ENCODE measurements around the gene NUDT22.
"Not testable (repeated sequence)": the region's sequence is repeated elsewhere in the genome, so short reads cannot be mapped to it uniquely, and the experiment has no call there.

Gene NUDT22

DNA sequence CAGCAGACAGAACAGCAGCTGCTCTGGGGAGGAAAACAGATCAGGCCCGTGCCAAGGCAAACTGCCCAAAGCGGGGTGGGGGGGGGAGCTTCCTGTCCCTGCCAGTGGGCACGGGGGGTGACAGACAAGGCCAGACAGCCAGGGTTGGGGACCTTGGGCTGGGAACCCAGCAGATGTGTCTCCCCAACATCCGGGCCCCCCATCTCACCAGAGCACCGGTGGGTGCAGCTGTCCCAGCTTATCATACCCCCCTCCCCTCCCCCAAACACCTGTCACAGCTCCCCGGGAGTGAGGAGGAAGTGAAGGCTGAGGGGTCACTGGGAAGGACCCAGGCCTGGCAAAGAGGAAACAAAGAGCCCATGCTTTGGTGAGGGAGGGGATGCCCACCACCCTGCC is 19.3 kb downstream of the NUDT22 start:
- peak; percentile 67 for DNase-seq

DNA sequence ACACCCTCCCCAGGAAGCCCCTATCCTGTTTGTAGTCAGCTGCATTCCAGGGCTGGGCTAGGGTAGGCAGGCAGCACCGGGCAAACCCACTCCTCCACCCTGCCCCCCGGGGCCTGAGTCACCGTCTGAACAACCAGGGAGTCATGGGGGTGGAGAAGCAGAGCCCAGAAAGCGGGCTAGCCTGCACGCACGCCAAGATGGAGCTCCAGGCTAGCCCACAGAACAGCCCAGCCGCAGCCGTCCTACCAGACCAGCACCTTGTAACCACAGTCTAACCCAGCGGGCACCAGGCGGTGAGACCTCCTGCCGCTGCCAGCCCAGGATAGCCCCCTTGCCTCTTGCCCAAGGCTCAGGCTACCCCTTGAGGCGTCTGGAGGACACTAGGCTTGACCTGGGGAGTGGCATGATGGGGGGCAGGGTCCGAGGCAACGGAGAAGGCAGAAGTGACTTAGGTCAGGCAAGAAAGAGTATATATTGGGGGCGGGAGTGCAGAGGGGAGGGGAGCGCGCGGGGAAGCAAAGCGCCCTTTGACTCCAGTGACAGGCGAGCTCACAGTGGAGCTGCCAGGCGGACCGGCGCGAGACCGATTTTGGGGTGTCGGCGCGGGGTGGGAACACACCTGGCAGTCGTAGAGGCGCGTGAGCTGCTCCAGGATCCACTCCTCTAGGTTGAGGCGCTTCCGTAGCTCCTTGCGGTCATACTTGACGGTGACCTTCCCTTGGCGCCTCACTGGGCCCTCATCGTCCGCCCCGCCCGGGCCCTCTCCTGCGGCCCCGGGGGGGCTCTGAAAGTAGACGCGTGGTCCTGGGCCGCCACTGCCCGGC is 19.9 kb downstream of the NUDT22 start:
- peak; percentile 90 for DNase-seq

DNA sequence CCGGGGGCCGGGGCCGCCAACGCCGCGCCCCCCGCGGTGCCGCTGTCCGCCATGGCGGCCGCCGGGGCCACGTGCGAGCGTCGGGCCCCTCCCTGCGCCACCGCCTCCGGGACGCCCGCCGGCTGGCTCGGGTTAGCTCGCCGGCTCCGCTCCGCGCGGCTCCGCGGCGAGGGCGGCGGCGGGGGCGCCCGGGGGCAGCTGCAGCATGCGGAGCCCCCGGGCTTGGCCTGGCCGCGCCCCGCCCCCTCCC is 20.5 kb downstream of the NUDT22 start:
- DNase-seq: not testable (repeated sequence)

DNA sequence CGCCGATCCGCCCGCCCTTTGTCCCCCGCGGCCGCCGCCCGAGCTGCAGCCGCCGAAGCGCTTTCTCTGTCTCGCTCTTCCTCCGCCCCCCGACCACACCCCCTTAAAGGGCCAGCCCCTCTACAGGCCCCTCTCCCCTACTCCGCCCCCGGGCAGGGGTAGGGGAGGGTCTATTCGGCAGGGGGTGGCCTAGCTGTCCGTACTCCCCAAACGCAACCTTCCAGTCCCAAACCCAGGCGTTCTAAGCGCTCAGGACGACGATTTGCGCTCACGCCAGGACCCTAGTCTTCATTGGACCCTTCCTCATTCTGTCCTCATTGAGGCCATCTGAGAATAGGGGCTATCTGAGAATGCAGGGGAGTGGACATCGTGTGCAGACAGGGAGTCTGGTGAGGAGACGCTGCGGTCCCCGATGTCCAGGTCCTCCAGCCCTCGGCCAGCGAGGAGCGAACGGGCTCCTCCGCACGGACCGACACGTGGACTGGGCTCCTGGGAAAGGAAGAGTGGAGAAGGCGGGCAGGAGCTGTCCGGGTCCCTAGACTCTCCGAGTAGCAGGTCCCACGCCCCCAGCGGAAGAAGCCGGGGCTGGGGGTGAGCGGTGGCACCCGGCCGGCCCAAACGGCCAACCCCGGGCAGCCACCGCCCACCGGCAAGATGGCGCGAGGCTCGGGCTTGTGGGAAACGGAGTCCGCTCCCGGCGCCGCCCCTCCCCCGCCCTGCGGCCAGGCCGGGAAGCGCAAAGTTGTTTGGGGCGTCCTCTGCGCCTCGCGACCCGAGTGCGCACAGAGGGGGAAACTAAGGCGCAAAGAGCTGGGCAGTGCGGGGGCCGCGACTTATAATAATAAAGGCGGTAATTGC is 21.0 kb downstream of the NUDT22 start, which contains the start of gene PPP1R14B:
Gene PPP1R14B, minus strand, starts transcription at position 73 of the 858 bp plus-strand sequence. CDS start 270 bp downstream, outside the sequence.
- peak; percentile 96 for DNase-seq

DNA sequence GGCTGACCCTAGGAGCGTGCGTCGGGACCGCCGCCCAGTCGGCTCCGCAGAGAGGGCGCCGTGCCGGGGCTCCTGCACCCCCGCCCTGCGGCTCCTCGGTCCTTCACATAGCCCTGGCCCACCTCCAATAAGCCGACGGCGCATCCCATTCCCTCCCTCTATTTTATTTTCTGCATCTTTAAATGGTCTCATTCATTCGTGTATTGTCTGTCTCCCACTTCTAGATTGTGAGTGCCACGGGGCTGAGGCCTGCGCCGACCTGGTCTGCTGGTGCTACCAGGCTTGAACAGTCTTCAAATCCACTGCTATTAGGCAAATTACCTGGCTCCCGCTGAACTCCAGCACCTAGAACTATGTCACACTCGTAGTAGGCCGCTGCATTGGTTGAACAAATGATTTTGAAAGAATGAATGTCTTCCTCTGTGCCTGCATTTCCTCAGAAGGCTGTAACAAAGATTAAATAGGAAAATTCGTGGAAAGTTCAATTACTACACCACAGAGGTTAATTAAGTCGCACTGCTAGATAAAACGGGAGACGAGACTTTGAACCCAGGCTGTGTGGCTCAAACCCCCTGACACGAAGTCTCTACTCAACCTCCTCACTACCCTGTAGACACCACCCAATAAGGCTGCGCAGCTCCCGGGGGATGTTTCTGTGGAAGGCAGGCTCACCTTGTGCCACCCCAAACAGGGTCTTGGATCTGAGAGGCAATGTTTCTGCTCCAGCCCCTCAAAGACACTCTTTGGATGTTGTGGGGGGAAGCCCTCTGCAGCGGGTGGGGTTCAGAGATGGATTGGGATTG is 21.9 kb downstream of the NUDT22 start:
- DNase-seq: no peak

DNA sequence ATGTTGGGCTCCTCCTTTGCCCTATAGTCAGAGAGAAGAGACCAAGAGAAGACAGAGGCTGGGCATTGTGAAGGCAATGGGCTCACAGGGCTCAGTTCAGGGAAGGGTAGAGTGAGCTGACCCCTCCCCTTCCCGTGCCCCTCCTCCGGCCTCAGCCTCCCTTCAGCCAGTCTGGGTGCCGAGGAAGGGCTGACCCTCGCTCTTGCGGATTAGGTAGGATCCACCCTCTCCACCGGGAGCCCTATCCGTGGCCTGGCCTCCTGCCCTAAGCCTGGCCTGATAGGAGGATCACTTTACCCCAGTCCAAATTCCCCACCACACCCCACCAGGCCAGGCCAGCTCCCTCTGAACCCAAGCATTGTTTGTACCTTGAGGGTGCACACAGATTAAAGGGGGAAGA is 22.5 kb downstream of the NUDT22 start:
- no peak for DNase-seq

DNA sequence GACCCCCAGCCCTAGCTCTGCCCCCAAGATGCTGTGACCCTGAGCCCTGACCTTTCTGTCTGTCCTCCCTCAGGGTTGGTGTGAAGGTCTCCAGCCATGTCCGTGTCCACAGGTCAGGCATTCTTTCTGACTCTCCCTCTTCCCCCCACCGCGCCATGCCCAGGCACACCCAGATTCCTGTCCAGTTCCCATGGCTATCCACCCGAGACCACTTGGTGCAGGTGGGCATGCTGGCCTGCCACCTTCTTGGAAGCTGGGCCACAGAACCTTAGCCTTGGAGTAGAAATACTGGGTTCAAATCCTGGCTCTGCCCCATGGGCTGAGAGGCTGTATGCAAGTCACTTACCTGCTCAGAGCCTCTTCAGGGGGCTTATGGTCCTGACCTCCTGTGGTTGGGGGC is 23.0 kb downstream of the NUDT22 start:
- no peak for DNase-seq

DNA sequence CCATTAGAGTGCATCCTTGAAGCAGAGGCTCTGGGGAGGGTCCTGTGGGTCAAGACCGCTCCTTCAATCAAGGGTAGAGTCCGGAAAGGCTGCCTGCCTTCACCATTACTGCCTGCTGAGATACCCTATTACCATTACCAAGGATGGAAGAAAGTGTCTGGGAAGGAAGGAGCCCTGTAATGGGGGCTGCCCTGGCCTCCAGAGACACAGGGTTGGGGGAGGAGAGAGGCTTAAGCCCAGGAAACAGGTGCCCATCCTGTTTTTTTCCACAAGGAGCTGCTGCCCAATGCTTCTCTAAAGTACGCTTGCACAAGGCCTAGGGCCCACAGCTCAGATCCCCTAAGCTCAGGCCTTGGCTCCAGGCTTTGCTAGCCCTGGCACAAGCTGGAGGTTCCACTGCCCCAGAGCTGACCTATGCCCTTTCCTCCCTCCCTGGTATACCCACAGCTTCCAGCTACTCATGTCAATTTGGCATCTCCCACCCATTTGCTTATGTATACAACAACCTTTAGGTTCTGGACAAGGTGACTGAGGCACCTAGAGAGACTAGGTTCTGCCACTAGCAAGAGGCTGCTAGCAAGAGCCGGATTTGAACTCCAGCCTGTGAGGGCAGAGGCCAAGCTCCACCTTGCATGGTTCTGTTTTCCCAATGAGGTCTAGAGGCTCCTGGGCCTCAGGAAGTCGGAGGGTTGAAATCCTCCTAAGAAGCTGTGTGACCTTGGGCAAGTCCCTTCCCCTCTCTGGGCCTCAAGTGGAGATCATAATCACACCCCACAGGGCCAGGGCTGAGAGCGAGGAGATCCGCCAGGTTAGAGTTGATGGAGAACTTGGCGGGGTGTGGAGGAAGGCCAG is 23.7 kb downstream of the NUDT22 start:
- DNase-seq: no peak

DNA sequence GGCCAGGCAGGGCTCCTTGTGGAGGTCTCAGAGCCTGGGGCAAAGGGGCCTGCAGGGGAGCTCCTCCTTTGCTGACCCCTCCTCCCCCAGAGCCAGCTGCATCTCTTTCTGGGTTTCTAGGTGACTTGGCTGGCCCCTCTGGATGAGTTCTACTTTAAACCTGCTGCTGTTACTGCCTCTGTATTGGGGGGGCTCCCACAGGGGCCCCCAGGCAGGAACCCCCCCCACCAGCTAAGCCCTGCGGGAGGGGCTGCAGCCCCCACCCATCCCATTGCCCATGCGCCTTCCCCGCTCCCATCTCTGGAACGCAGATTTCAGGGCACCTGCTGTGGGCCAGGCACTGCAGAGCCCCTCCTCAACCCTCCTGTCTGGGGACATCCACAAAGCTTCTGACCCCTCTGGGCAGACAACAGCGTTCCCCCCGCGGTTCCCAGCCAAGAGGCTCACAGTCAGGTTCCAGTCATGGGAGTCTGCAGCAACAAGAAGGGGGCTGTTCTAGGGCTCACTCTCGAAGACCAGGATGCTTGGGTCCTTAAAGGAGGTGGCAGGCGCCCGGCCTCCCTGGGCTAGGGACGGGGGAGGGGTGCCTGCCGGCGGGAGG is 24.4 kb downstream of the NUDT22 start:
- DNase-seq: peak; percentile 65

DNA sequence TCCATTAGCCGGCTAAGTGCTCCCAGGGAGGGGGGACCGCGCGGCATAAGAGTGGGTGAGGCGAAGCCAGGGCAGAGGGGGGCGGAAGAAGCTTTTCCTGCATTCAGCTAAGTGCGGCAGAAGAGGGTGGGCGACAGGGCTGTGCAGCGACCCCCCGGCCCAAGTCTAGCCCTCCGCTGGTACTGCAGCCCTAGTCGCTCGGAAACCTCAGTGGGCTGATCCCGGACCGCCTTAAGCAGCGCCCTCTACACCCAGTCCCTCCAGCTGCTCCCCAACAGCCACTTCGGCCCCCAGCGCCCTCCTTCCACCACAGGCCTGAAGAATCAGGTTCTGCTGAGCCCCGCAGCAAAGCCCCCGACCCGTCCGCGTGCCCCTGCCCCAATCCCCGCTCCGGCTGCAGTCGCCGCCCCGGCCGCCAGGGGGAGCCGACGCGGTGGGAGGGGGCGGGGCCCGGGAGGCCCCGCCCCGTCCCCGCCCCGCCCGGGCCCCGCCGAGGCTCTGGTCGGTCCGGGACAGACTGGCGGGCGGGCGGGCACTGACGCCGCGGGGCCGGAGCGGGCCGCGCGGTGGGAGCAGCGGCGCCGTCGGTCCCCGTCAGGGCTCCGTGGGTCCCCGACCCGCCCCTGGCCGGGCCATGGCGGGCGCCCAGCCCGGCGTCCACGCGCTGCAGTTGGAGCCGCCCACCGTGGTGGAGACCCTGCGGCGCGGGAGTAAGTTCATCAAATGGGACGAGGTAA is 25.1 kb downstream of the NUDT22 start, which contains the start of gene PLCB3:
Gene PLCB3, plus strand, starts transcription at position 515 of the 737 bp plus-strand sequence. Its CDS starts 120 bp downstream, at position 635.
- peak; percentile 68 for DNase-seq

DNA sequence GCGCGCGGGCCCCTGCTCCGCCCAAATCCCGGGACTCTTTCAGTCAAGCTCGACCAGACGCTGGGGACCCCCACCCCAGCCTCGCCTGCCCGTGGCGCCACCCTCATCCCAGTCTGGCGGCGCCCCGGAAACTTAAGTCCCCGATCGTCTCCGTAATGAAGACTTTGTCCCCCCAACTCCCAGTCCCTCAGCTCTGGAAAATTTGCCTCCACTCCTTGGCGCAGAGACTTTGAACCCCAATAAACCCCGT is 25.6 kb downstream of the NUDT22 start:
- no peak for DNase-seq

DNA sequence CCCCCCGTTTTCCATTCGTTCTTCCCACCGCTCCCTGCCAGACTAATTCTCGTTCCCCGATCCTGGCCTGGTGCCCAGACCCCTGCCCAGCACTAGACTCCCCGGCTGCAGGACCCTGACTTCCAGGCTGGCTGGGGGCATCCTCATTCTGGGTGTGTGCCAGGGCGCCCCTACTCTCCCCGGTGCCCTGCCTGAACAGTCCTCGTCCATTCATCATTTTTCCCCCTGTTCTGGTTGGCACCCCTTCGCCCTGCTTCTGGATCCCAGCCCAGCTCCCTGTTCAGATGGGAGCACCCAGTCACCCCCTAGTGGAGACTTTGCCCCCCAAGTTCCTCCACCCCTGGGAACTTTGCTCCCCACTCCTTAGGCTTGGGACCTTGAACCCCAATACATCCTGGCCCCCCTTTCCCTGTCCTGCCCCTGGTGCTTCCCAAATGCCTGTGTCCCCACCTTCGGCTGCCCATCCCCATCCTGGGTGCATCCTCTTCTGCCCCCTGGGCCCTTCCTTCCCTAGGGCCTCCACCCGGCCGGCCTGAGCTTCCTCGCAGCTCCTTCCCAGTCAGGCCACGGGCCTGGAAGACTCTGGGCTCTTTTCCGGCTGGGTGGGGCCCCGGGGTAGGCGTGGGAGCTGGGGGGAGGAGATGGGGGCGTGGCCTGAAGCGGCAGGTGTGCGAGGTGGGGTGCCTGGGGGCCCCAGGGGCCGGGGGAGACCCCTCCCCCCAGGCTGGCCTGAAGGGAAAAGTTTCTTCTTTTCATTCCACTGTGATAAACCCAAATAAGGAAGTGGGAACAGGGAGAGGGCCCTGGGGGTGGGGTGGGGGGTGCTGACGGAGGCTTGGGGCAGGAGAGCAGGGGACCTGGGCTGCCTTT is 26.2 kb downstream of the NUDT22 start:
- peak; percentile 54 for DNase-seq

DNA sequence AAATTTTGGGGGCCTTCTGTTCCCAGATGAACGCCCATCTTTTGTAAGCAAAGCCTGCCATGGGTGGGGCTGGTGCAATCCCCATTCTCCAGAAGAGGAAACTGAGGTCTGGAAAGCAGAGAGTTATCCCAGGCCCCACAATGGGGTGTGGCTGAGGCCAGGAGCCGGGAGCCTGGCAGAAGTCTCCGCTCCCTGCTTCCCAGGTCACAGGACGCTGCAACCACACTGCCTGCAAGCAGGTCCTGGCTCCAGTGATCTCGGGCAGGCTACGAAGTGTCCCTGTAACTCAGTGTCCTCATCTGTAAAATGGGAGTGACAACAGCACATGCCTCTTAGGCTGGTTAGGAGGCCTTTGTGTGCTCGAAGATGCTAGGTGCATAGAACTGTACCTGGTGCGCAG is 27.0 kb downstream of the NUDT22 start:
- DNase-seq: no peak

DNA sequence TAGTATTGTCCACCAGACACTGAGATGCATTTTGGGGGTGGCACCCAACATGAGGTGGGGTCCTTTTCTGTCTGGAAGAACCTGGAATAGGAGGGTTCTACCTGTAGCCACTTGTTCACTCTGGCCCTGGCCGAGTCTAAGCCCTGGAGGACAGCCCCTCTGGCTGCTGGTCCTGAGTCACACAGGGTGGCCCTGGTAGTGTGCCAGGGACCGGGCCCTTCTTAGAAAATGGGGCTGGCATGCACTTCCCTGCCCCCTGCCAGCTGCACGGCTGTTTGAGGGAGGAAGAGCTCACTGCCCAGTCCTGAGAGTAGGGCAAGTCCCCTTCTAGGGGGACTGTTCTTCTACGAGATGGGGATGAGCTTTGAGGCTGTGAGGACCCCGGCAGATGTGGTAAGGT is 27.4 kb downstream of the NUDT22 start:
- no peak for DNase-seq

DNA sequence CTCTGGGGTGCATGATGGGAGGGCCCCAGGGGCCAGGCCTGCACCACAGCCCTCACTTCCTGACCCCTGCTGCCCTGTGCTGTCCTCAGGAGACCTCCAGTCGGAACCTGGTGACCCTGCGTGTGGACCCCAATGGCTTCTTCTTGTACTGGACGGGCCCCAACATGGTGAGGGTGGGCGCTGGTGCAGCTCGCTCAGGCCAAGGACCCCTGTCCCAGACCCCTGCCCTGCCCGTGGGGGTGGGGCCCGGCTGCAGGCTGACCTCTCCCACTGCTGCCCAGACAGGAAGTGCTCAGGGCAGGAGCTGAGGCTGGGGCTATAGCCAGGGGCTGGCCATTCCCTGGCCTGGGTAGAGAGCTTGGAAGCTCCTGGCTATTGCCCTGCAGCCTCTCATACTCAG is 28.3 kb downstream of the NUDT22 start:
- DNase-seq: no peak

DNA sequence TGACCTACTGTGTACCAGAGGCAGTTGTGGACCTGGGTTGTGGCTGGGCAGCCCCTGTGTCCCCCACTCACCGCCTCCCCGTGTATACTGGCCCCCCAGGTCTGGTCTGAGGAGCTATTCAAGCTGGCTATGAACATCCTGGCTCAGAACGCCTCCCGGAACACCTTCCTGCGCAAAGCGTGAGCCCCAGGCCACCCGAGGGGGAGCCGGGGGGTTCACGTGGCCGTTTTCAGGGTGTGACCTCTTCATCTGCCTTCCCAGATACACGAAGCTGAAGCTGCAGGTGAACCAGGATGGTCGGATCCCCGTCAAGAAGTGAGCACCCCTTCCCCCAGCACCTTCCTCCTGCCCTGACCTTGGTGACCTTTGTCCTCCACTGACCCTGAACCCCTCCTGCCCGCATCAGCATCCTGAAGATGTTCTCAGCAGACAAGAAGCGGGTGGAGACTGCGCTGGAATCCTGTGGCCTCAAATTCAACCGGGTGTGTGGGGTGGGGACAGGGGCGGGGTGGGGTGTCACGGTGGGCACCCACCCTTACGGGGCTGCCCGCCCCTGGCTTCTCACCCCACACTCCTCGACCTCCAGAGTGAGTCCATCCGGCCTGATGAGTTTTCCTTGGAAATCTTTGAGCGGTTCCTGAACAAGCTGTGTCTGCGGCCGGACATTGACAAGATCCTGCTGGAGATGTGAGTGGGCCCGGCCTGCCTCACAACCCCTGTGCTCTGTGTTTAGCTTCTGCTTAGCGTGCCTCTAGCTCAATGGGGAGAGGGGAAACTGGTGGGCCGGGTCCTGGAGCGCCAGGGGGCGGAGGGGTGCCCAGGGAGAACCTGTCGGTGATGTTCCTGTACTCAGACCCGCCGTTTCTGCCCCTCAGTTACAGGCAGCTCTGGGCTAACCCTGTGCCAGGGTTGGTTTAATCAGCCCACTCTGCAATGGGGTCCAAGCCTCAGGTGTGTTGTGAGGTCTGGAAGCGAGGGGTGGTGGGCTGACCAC is 29.4 kb downstream of the NUDT22 start:
- no peak for DNase-seq

DNA sequence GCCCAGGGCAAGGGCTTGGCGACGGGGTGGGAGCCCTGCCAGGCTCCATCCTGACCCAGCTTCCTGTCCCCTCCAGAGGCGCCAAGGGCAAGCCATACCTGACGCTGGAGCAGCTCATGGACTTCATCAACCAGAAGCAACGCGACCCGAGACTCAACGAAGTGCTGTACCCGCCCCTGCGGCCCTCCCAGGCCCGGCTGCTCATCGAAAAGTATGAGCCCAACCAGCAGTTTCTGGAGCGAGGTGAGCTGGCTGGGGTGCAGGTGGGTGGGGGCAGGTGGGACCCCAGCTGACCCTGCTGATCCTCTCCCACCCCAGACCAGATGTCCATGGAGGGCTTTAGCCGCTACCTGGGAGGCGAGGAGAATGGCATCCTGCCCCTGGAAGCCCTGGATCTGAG is 30.2 kb downstream of the NUDT22 start:
- DNase-seq: no peak

DNA sequence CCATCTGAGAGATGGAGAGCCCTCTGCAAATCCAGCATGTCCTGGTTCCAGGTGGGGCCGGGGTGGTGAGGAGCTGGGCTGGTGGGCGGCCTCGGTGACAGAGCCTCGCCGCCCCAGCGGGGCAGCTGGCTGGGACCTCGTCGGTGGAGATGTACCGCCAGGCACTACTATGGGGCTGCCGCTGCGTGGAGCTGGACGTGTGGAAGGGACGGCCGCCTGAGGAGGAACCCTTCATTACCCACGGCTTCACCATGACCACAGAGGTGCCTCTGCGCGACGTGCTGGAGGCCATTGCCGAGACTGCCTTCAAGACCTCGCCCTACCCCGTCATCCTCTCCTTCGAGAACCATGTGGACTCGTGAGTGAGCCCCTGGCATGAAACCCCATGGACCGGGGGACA is 32.3 kb downstream of the NUDT22 start:
- no peak for DNase-seq

DNA sequence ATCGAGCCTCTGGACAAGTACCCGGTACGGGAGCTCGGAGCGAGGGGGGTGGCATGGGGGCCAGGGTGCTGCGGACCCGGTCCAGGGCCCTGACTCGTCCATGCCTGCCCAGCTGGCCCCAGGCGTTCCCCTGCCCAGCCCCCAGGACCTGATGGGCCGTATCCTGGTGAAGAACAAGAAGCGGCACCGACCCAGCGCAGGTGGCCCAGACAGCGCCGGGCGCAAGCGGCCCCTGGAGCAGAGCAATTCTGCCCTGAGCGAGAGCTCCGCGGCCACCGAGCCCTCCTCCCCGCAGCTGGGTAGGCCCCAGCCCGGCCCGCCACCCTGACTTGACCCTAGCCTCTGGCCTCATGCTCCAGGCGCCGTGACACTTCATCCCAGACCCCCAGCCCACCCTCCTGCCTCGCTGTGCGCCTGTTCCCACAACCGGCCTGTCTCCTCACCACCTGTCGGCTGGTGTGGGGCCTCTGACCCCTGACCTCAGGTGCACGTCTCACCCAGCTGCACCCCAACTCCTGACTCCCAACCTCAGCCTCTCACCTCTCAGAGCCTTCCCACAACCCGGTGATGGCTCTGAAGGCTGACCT is 33.0 kb downstream of the NUDT22 start:
- no peak for DNase-seq

Data from hematopoietic multipotent progenitor cell treated with erythropoietin and hydrocortisone succinate and interleukin-3 and kit ligand, for 4 days (in vitro differentiated cells).